GM18508 (cell line): ENCODE measurements around the gene NPHP4.

Experiments
- ATAC-seq: cut with Tn5 transposase; IDR thresholded peaks from one replicate; pipeline ENCODE4 v1.9.1; 2021; ENCODE audit warnings: moderate number of reproducible peaks; ENCODE audit not compliant: insufficient read depth, unreplicated experiment

The NPHP4 gene

DNA sequence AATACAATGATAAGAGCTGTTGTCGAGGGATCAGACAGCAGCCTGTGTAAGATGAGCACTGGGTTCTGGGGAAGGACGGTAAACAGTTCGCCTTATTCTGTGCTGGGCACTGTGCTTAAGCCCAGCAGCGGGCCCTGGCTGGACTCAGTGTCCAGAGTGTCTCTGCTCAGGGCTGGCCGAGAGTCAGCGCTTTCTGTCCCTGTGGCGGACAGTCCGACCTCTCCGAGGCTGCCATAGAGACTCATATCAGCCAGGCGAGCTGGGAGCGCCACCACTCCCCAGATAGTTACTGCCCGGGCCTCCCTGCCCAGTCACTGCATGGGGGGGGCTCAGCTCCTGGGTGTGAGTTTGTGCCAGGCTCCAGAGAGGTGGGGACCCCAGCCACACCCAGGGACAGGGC is 14.7 kb upstream of the NPHP4 start:
- no peak for ATAC-seq

GRCh38 chr1:6005276-6005917 is 13.2 kb upstream of the NPHP4 start:
- ATAC-seq, result no peak

- ATAC-seq, result no peak
Measured at GRCh38 chr1:6004412-6005123, 12.3 kb upstream of the NPHP4 start.

- ATAC-seq, result no peak
Measured at GRCh38 chr1:6003568-6004411, 11.6 kb upstream of the NPHP4 start.

DNA sequence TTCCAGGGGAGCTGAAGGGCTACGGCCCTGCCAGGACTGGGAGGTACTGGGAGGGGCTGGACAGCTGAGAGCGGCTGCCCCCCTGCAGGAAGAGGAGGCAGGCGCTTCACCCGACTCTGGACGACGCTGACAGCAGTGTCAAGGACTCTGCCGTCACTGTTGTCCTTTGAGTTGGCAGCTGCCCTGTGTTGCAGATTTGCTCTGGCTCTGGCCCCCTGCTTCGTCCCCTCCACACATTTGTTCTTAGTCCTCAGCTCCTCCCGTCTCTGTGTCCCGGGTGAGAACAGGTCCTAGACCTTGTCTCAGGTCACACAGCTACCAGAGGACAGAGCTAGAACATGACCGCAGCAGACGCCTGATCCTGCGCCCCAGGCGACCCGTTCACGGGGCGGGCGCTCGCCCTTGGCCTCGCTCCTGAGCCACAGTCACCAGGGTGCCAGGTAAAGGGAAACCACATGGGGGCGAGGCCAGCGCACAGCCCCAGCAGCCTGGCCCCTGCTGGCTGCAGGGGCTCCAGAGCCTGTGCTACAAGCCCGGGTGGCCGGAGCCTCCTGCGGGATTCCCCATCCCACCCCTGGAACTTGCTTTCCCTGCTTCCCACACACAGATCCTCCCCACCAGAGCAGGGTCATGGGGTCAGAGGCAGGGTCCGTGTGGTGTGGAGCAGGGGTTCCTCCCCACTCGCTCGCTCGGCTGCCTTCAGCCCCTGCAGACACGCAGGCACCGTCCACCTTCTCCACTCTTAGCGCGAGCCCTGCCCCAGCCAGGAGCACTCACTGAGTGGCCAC is 10.7 kb upstream of the NPHP4 start:
- ATAC-seq, result no peak

GRCh38 chr1:6001992-6002576 is 9.9 kb upstream of the NPHP4 start:
- ATAC-seq, result no peak

GRCh38 chr1:6000444-6001288 is 8.4 kb upstream of the NPHP4 start:
- no peak for ATAC-seq

DNA sequence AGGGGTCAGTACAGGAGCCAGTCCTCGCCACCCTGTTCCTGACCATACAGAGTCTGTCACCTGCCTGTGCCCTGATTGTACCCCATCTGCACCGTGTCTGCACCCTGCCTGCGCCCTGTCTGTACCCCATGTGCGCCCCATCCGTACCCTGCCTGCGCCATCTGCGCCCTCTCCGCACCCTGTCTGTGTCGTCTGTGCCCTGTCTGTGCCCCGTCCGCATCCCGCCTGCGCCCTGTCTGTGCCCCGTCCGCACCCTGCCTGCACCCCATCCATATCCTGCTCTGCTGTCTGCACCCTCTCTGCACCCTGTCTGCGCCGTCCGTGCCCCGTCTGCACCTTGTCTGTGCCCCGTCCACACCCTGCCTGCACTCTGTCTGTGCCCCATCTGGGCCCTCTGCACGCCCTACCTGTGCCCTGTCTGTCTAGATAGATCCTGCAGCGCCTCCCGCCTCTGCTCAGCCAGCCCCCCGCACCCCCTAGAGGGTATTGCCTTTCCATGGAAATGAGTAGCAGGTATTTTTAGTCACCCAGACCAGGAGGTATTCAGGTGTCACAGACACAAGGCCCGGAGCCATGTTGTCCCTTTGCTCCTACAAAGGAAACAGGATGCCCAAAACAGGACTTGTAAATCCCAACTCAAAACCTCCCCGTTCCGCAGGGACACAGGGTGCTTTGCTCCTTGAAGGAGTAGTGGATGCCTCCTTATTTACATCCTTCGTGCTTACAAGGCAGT is 7.7 kb upstream of the NPHP4 start:
- ATAC-seq, result no peak

DNA sequence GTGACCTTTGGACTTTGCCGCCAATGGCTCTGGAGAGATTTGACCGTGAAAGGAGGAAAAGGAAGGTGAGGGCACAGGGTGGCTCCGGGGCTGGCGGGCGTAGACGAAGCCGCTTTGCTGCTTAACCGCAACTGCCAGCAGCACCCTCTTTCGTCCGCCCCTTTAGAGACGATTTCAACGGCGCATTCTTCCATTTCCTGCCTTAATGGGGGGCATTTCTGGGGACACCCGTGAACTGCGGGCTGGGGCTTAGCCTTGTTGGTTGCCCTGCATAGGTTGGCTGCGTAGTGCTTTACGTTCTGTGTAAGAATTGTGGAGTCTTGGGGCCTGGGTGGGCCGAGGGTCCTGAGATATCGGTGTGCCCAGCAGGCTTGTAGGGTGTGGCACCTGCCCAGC is 6.7 kb upstream of the NPHP4 start:
- ATAC-seq, result no peak

- no peak for ATAC-seq
Measured at GRCh38 chr1:5998051-5998905, 6.1 kb upstream of the NPHP4 start.

- ATAC-seq, result no peak
Measured at GRCh38 chr1:5997316-5997715, 5.1 kb upstream of the NPHP4 start.

GRCh38 chr1:5996641-5997270 is 4.5 kb upstream of the NPHP4 start:
- ATAC-seq, result no peak

DNA sequence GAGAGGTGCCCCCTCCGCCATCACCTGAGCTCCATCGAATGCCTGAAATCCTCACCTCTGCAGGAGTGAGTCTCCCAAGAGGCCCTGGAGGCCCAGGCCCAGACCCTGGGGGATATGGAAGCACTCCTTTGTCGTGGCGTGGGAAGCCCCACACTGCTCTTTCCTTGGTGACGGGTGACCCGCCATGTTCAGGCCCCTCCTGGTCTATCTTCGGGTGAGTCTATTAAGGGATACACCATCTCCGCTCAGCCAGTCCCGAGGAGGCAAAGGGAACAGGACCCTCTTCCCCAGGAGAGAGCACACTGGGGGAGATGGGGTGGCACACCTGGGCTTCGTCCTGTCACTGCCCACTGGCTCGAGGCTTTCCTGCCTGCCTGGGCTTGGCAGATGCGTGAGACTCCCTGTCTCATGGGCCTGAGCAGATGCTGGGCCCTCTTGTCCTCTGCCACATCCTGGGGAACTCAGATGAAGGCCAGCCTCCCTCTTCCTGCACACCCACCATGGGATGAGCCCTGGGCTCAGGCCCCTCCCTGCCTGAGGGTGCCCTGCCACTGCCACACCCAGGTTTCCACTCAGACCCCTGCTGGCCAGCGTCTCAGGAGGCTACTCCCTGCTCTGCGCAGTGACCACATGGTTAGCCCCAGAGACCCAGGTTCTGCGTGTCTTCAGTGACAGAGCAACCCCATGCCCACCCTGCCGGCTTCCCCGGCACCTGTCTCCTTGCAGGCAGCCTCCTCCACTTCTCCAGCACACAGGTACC is 3.8 kb upstream of the NPHP4 start:
- no peak for ATAC-seq

DNA sequence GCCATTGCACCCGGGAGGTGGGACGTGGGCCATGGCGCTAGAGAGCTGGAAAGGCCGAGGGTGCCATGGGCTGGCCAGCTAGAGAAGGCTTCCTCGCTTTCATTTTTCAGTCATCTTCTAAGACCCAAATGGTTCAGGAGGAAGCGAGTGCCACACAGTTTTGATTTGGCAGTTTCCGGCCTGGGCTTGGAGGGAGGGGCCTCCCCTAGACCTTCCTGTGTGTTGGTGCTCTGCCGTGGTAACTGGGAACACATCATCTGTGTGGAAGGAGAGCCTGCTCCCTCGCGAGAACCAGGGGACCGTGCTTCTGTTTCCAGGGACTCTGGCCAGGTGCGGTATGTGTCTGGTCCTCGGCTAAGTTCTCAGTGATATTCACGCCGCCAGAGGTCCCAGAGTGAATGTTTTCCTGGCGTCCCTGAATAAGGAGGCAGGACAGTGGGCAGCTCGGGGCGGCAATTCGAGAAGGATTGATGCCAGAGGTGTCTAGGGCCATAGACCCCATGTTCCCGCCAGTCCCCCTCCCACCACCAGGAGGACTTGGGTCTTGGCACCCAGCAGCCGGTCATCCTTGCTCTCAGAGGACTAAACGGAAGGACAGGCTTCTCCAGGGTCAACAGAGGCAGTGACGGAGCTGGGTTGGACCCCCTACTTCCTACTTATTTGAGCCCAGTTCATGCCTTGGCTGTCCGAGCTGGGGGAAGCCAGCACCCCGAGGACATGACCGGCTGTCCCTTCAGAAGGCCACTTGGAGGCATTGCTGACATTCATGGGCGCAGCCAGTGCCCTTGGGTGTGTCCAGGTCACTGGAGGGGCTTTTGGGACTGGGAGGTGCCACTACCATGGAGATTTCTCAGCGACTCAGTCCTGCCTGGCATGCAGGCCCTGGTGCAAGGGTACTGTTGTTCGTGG is 2.7 kb upstream of the NPHP4 start:
- ATAC-seq, result no peak
